H1 (cell line): ENCODE measurements around the gene STX12. TPM values are rescaled to one million over a fixed set of nuclear protein-coding genes. Genes with fewer than 3 reads are reported as not detected.

Source experiments
- CTCF ChIA-PET: fragments of 300-600 bp; sonication (Branson Sonifier 250); formaldehyde crosslinking; loops from one replicate; lab custom pipeline; 2021; ENCODE audit not compliant: partially characterized antibody; lab: Charles Lee
- POLR2A ChIA-PET: fragments of 300-600 bp; sonication (Branson Sonifier 250); formaldehyde crosslinking; loops from one replicate; lab custom pipeline; 2021; ENCODE audit warnings: inconsistent platforms; ENCODE audit not compliant: partially characterized antibody; lab: Charles Lee
- DNase-seq, 2 experiments: peaks; one replicate each; pipeline versions ENCODE4 v3.0.0 to v3.0.0-alpha.2; 2010 to 2022; ENCODE audit warnings: low spot score in 2 of 2, low read depth in 1 of 2, mixed read lengths in 1 of 2
- FAIRE-seq: peaks from 2 replicates; lab custom pipeline; 2011; peaks lifted over from hg19 to GRCh38; lab: Jason Lieb, UNC
- H2AFZ ChIP-seq: 2 replicates; pipeline ENCODE4 v1.8.1; 2012; ENCODE audit warnings: low read length, inconsistent platforms
- H2AK5ac ChIP-seq: 2 replicates; pipeline ENCODE4 v1.6.1; 2013; ENCODE audit warnings: low read depth, low read length
- H2BK120ac ChIP-seq: replicated peaks from 2 replicates; pipeline ENCODE3; 2013; ENCODE audit warnings: low read depth, low read length, inconsistent platforms
- H2BK12ac ChIP-seq: 2 replicates; pipeline ENCODE4 v1.6.1; 2013; ENCODE audit warnings: low read depth, low read length
- H2BK15ac ChIP-seq: 2 replicates; pipeline ENCODE4 v1.6.1; 2013; ENCODE audit warnings: low read length
- H2BK20ac ChIP-seq: 2 replicates; pipeline ENCODE4 v1.6.1; 2013; ENCODE audit warnings: low read length
- H2BK5ac ChIP-seq: 2 replicates; pipeline ENCODE4 v1.6.1; 2013; ENCODE audit warnings: low read depth, low read length
- H3K14ac ChIP-seq: 2 replicates; pipeline ENCODE4 v1.6.1; 2013; ENCODE audit warnings: inconsistent platforms; ENCODE audit not compliant: insufficient read length
- H3K18ac ChIP-seq: 2 replicates; pipeline ENCODE4 v1.6.1; 2013; ENCODE audit warnings: low read length; ENCODE audit errors: extremely low read depth
- H3K23ac ChIP-seq: 2 replicates; pipeline ENCODE4 v1.6.1; 2013; ENCODE audit warnings: inconsistent platforms; ENCODE audit not compliant: insufficient read length
- H3K23me2 ChIP-seq: 2 replicates; pipeline ENCODE4 v1.6.1; 2013; ENCODE audit warnings: low read depth, low read length
- H3K27ac ChIP-seq: 2 replicates; pipeline ENCODE4 v1.6.1; 2011; ENCODE audit warnings: low read depth, low read length, inconsistent platforms
- H3K27me3 ChIP-seq, 4 experiments: replicated peaks in 1 of 4; 1 replicate in 1 of 4; 2 replicates in 3 of 4; pipeline versions ENCODE4 v1.6.1 to v1.8.1; 2011 to 2013; ENCODE audit warnings: low read length in 3 of 4, mild to moderate bottlenecking in 3 of 4, inconsistent platforms in 2 of 4, mixed read lengths in 2 of 4, moderate library complexity in 1 of 4; ENCODE audit not compliant: control insufficient read depth in 3 of 4, insufficient read depth in 3 of 4; ENCODE audit errors: extremely low read depth in 1 of 4
- H3K36me3 ChIP-seq, 4 experiments: 2 replicates each; pipeline versions ENCODE4 v1.6.1 to v1.8.1; 2011 to 2013; ENCODE audit warnings: mild to moderate bottlenecking in 4 of 4, low read length in 3 of 4, moderate library complexity in 2 of 4, control low read depth in 1 of 4, inconsistent platforms in 1 of 4; ENCODE audit not compliant: insufficient read depth in 4 of 4, control insufficient read depth in 2 of 4
- H3K4ac ChIP-seq: replicated peaks from 2 replicates; pipeline ENCODE3; 2013; ENCODE audit warnings: low read length, low read depth, mixed read lengths, inconsistent platforms; ENCODE audit not compliant: insufficient read length
- H3K4me1 ChIP-seq, 4 experiments: replicated peaks in 1 of 4; 1 replicate in 1 of 4; 2 replicates in 3 of 4; pipeline versions ENCODE4 v1.6.1 to v1.8.1; 2011 to 2013; ENCODE audit warnings: low read length in 3 of 4, inconsistent platforms in 2 of 4, mixed read lengths in 1 of 4; ENCODE audit not compliant: insufficient read depth in 4 of 4, control insufficient read depth in 3 of 4
- H3K4me2 ChIP-seq, 2 experiments: 2 replicates each; pipeline versions ENCODE4 v1.6.1 to v1.8.1; 2011 to 2013; ENCODE audit warnings: low read depth in 2 of 2, low read length in 2 of 2, control low read depth in 1 of 2, inconsistent platforms in 1 of 2, mild to moderate bottlenecking in 1 of 2; ENCODE audit not compliant: insufficient read depth in 1 of 2
- H3K4me3 ChIP-seq, 4 experiments: fragments of 200-600, 300-600 bp in 1 of 4; sonication (generic), shearing (Covaris generic), sonication (Bioruptor Twin) in 1 of 4; 2 replicates each; pipeline versions ENCODE4 v1.5.1 to v1.8.1; 2011 to 2016; ENCODE audit warnings: low read length in 4 of 4, low read depth in 3 of 4, control low read depth in 2 of 4, inconsistent platforms in 2 of 4, mild to moderate bottlenecking in 2 of 4, mixed read lengths in 1 of 4, moderate library complexity in 1 of 4; ENCODE audit not compliant: insufficient read depth in 2 of 4; ENCODE audit errors: extremely low read depth in 1 of 4
- H3K56ac ChIP-seq: replicated peaks from 2 replicates; pipeline ENCODE3; 2013; ENCODE audit warnings: low read depth, mild to moderate bottlenecking, mixed read lengths, low read length, inconsistent platforms; ENCODE audit not compliant: insufficient read length
- H3K79me1 ChIP-seq: 2 replicates; pipeline ENCODE4 v1.6.1; 2013; ENCODE audit warnings: low read depth, low read length, control low read depth
- H3K79me2 ChIP-seq, 2 experiments: 2 replicates each; pipeline versions ENCODE4 v1.6.1 to v1.8.1; 2012 to 2013; ENCODE audit warnings: low read length in 2 of 2, mild to moderate bottlenecking in 2 of 2, inconsistent platforms in 1 of 2; ENCODE audit not compliant: insufficient read depth in 2 of 2, control insufficient read depth in 1 of 2
- H3K9ac ChIP-seq, 4 experiments: replicated peaks in 1 of 4; 1 replicate in 1 of 4; 2 replicates in 3 of 4; pipeline versions ENCODE4 v1.6.1 to v1.8.1; 2011 to 2013; ENCODE audit warnings: low read depth in 3 of 4, low read length in 3 of 4, control low read depth in 2 of 4, mild to moderate bottlenecking in 2 of 4, moderate library complexity in 2 of 4, inconsistent platforms in 1 of 4; ENCODE audit errors: extremely low read depth in 1 of 4
- H3K9me3 ChIP-seq, 2 experiments: 2 replicates each; pipeline versions ENCODE4 v1.6.1 to v1.8.1; 2012 to 2013; ENCODE audit warnings: mild to moderate bottlenecking in 2 of 2, moderate library complexity in 2 of 2, control low read depth in 1 of 2, inconsistent platforms in 1 of 2, low read depth in 1 of 2, low read length in 1 of 2, mixed read lengths in 1 of 2; ENCODE audit not compliant: insufficient read depth in 2 of 2
- H4K20me1 ChIP-seq, 2 experiments: replicated peaks in 1 of 2; 2 replicates each; pipeline versions ENCODE3 to v1.8.1; 2011 to 2013; ENCODE audit warnings: inconsistent platforms in 2 of 2, low read length in 2 of 2, mild to moderate bottlenecking in 1 of 2; ENCODE audit not compliant: insufficient read depth in 2 of 2, control insufficient read depth in 1 of 2
- H4K5ac ChIP-seq: 2 replicates; pipeline ENCODE4 v1.6.1; 2013; ENCODE audit warnings: low read length, low read depth, mixed read lengths, inconsistent platforms; ENCODE audit not compliant: insufficient read length
- H4K8ac ChIP-seq: 2 replicates; pipeline ENCODE4 v1.8.0; 2013; ENCODE audit warnings: mild to moderate bottlenecking, moderate library complexity, low read length, inconsistent platforms; ENCODE audit not compliant: insufficient read depth; ENCODE audit errors: extremely low read depth
- H4K91ac ChIP-seq: replicated peaks from 2 replicates; pipeline ENCODE3; 2013; ENCODE audit warnings: low read length, mixed read lengths, inconsistent platforms; ENCODE audit not compliant: insufficient read length
- CBX5 ChIP-seq: fragments of 300-800, 300-1000 bp; sonication (generic); IDR thresholded peaks from 2 replicates; pipeline ENCODE4 v1.7.1; 2016; ENCODE audit warnings: antibody characterized with exemption, low read length, low read depth
- FOSL1 ChIP-seq: IDR thresholded peaks from 2 replicates; pipeline ENCODE4 v1.6.1; 2011; ENCODE audit warnings: mild to moderate bottlenecking, low read depth, low read length, moderate library complexity; ENCODE audit not compliant: insufficient read depth
- HDAC6 ChIP-seq: IDR thresholded peaks from one replicate; pipeline ENCODE4 v1.7.1; 2012; ENCODE audit warnings: low read depth, mild to moderate bottlenecking, inconsistent platforms, low read length, moderate library complexity
- JUND ChIP-seq: IDR thresholded peaks from 2 replicates; pipeline ENCODE4 v1.6.1; 2011; ENCODE audit warnings: mild to moderate bottlenecking, improper control_type of control experiment, low read length
- KDM5A ChIP-seq: fragments of 200-600 bp; IDR thresholded peaks from 2 replicates; pipeline ENCODE4 v1.7.1; 2012; ENCODE audit warnings: mild to moderate bottlenecking, low read length, inconsistent platforms, mixed read lengths
- RAD21 ChIP-seq, 2 experiments: IDR thresholded peaks in 1 of 2; conservative IDR thresholded peaks in 1 of 2; 2 replicates each; pipeline ENCODE4 v1.6.1; 2011; ENCODE audit warnings: low read depth in 2 of 2, low read length in 2 of 2, improper control_type of control experiment in 1 of 2, inconsistent platforms in 1 of 2, mild to moderate bottlenecking in 1 of 2, moderate library complexity in 1 of 2
- SP1 ChIP-seq: IDR thresholded peaks from 2 replicates; pipeline ENCODE4 v1.6.1; 2011; ENCODE audit warnings: low read depth, low read length
- SUZ12 ChIP-seq: fragments of 200-600 bp; sonication (generic); IDR thresholded peaks from 2 replicates; pipeline ENCODE4 v1.6.1; 2012; ENCODE audit warnings: mild to moderate bottlenecking, inconsistent platforms, low read length, moderate library complexity, mixed read lengths
- TAF1 ChIP-seq: IDR thresholded peaks from 2 replicates; pipeline ENCODE4 v1.6.1; 2011; ENCODE audit warnings: mild to moderate bottlenecking, low read depth, low read length
- WGBS, 2 experiments: shearing (Covaris generic) in 1 of 2; methylation state at CpG; one replicate each; pipeline versions ENCODE4 v1.1.6 to v1.1.7; 2013 to 2015; ENCODE audit warnings: low lambda C conversion rate in 2 of 2, mixed read lengths in 2 of 2, inconsistent platforms in 1 of 2, low coverage in 1 of 2, missing lambda C conversion rate in 1 of 2; ENCODE audit not compliant: insufficient replicate concordance in 2 of 2, insufficient coverage in 1 of 2, insufficient read length in 1 of 2; ENCODE audit errors: extremely low coverage in 1 of 2, missing lambda C conversion rate in 1 of 2; 5-methylcytosine and 5-hydroxymethylcytosine counted together
- polyA plus RNA-seq, 7 experiments: library from polyadenylated mRNA; depleted of rRNA in 3 of 7; stranded (reverse) in 5 of 7; unstranded in 2 of 7; fragments of >200 nt in 5 of 7; fragments of 200-250 nt in 2 of 7; gene quantifications; 1 replicate in 5 of 7; 2 replicates in 1 of 7; 4 replicates in 1 of 7; pipeline versions ENCODE4 v1.2.1 to v1.2.3, GENCODE V29; 2011 to 2013; ENCODE audit warnings: missing spikeins in 2 of 7, mixed read lengths in 2 of 7
- total RNA-seq: library from RNA; stranded (reverse); fragmentation: NEBNext Ultra II Directional; extraction: Animal tissue kit (Norgen Biotek cat#: 25700); gene quantifications from 2 replicates; pipeline ENCODE4 v1.2.1, GENCODE V29; 2021

The STX12 gene
- total and polyA plus RNA-seq, 2 of the 8 experiments (the other 6 are each of a cell fraction or from before 2014, with no cell fraction given): 3.7 to 11.0 TPM

DNA sequence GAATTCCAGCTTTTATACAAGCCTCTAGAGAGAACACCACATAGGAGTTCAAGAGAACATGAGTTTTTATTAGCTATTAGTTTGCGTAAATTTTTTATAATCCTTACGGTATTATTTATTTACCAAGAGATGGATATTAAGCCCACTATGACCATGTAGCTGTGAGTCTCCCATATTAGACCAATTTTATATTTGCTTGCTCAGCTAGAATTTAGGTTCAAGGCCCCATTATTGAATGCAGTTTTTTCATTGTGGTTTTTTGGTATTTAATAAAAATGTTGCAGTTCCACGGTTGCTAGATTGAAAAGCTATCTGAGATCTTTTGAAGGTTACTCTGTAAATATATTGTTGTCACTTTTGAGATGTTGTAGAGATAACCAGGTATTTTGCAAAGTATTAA is 60.5 kb downstream of the STX12 start:
- FAIRE-seq: no peak
- no peaks in the 10 kb centered on the region; a peak in 2 of 7 replicates for H3K4me1 ChIP-seq
- H3K79me1 ChIP-seq: 0 out of 2 replicates have a peak, but pooled peaks cover 2% of the 10 kb centered on the region
- H2BK20ac ChIP-seq: no peak overlapping the region
- H3K27ac ChIP-seq: no peak overlapping the region
- no peak overlapping the region for H2AFZ ChIP-seq
- WGBS, 2 experiments: 99% methylated on average over 3 of the region's 3 CpGs; no CpG with 5 or more reads in 1 of the 2 experiments
- TF ChIP-seq KDM5A: no peak
- no peak for TF ChIP-seq CBX5
- TF ChIP-seq JUND: no peak
- TF ChIP-seq SUZ12: no peak
- TF ChIP-seq HDAC6: no peak
- no peak for TF ChIP-seq TAF1
- no peak for TF ChIP-seq FOSL1
- no peak for TF ChIP-seq SP1
- TF ChIP-seq RAD21 (IDR thresholded peaks at IDR 0.05 in 1 of 2, conservative IDR thresholded peaks at IDR 0.05 in 1 of 2; ENCODE audit: low read depth in 2 of 2, low read length in 2 of 2): no peak
- H2AK5ac ChIP-seq: no peak overlapping the region
- no peak overlapping the region for H3K4me3 ChIP-seq
- CTCF ChIA-PET: no interaction called here
- no peaks in the 10 kb centered on the region for H3K9me3 ChIP-seq
- no peak overlapping the region for H2BK15ac ChIP-seq
- no peak for DNase-seq
- peaks cover 17 to 58% of the 10 kb centered on the region in 2 experiments for H3K79me2 ChIP-seq
- H4K91ac ChIP-seq: no peak overlapping the region
- no peak overlapping the region for H2BK120ac ChIP-seq
- no peaks in the 10 kb centered on the region for H3K27me3 ChIP-seq
- H2BK5ac ChIP-seq: no peak overlapping the region
- H3K4me2 ChIP-seq: no peak overlapping the region
- H3K9ac ChIP-seq: no peak overlapping the region
- peaks cover 5 to 24% (median 10%) of the 10 kb centered on the region in 4 experiments; a peak in 6 of 8 replicates for H3K36me3 ChIP-seq
- POLR2A ChIA-PET: interaction anchor here (1.2 to 1.9 kb wide), 2 partner anchors 16 to 104 kb away, joined by 5 read pairs; no protein-coding TSS in a partner anchor
- H4K20me1 ChIP-seq: no peaks in the 10 kb centered on the region
- peaks cover 4% of the 10 kb centered on the region; the same call in 1 of the 2 replicates for H3K23me2 ChIP-seq
- no peak overlapping the region for H3K56ac ChIP-seq
- no peak overlapping the region for H4K5ac ChIP-seq
- no peak overlapping the region for H2BK12ac ChIP-seq
- no peak overlapping the region for H3K14ac ChIP-seq
- H3K4ac ChIP-seq: no peak overlapping the region
- H3K23ac ChIP-seq: no peak overlapping the region
- no peak overlapping the region for H3K18ac ChIP-seq
- H4K8ac ChIP-seq: no peak overlapping the region
